ENCODE data around the gene ST8SIA4. TPM values are rescaled to one million over a fixed set of nuclear protein-coding genes. Genes with fewer than 3 reads are reported as not detected.

ST8SIA4 gene
- total and polyA plus RNA-seq, 2 donors (not counting 3 experiments of a cell fraction or from before 2014, with no cell fraction given), result 4.5 to 25.0 TPM

DNA sequence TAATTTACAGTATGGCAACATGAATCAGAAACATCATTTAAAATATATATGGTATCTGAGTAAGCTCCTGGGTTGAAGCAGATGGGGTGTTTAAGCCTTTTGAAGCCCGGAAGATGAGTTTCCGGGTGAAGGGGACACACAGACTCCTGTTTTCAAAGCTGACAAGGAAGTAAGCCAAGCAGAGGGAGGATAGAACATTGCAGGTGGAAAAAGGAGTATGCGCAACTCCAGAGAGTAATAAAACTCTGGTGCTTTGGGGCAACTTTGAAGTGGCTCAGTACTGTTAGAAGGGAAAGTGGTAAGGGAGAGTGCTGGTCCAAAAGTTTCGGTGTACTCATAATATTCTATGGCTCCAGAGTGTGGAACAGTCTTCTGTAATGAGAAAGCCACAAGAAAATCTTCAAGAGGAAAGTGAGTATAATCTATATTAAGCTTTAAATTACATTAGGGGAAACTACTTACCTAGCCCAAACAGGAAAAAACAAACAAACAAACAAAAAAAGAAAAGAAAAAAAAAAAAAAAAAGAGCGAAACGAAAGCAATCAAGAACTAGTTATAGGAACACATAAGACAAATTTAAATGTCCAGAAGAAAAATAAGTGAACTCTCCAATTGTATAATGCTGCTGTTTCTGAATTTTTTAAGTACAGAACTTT lies 2.3 kb upstream of the ST8SIA4 start:
- Histone ChIP-seq H3K9me1 (replicated peaks; ENCODE audit: control insufficient read depth, extremely low read depth, insufficient read depth, low read length) (no peaks in the 10 kb centered on the region), H2AFZ (ENCODE audit: low read depth, low read length) (no peak overlapping the region), H3K4me1 (ENCODE audit: control insufficient read depth, extremely low read depth, insufficient read depth, low read length) (peaks cover 10% of the 10 kb centered on the region), H3K9me3 (replicated peaks; ENCODE audit: control insufficient read depth, insufficient read depth, low read length) (no peaks in the 10 kb centered on the region), H3K27ac (ENCODE audit: insufficient read depth, low read depth, low read length) (no peak overlapping the region), H3K4me2 (ENCODE audit: insufficient read depth, low read length) (no peak overlapping the region), H3K36me3 (ENCODE audit: control insufficient read depth in 2 of 2, extremely low read depth in 1 of 2, insufficient read depth in 2 of 2, low read length in 2 of 2) (no peaks in the 10 kb centered on the region), H4K20me1 (replicated peaks; ENCODE audit: control insufficient read depth, extremely low read depth, insufficient read depth, low read length) (no peaks in the 10 kb centered on the region), H3K4me3 (replicated peaks in 1 of 3; ENCODE audit: insufficient read depth in 1 of 3, low read depth in 1 of 3, low read length in 3 of 3) (no peak overlapping the region), H3K9ac (replicated peaks; ENCODE audit: extremely low read depth, insufficient read depth, low read length) (no peak overlapping the region), H3K27me3 (ENCODE audit: control insufficient read depth in 2 of 2, insufficient read depth in 2 of 2, low read length in 2 of 2) (no peaks in the 10 kb centered on the region), H3K79me2 (ENCODE audit: control insufficient read depth, insufficient read depth, low read length) (peaks cover 7% of the 10 kb centered on the region)
- POLR2A ChIA-PET, result no interaction called here
- intact Hi-C loops (cut with micrococcal nuclease), result no loop called here
- CTCF ChIA-PET, result interaction anchor here (0.7 kb wide), 1 partner anchor 19 kb away, joined by 3 read pairs; no protein-coding TSS in a partner anchor
- BruUV-seq (replicated peaks), result no TSS peak
- DNase-seq (ENCODE audit: low read depth, low spot score) (no peak), FAIRE-seq (no peak)
- dilution Hi-C loops (cut with MboI; ENCODE audit: extremely low pct_ligation_motif_present, low sequenced_read_pairs), result no loop called here
- TF ChIP-seq, protein P1, sequence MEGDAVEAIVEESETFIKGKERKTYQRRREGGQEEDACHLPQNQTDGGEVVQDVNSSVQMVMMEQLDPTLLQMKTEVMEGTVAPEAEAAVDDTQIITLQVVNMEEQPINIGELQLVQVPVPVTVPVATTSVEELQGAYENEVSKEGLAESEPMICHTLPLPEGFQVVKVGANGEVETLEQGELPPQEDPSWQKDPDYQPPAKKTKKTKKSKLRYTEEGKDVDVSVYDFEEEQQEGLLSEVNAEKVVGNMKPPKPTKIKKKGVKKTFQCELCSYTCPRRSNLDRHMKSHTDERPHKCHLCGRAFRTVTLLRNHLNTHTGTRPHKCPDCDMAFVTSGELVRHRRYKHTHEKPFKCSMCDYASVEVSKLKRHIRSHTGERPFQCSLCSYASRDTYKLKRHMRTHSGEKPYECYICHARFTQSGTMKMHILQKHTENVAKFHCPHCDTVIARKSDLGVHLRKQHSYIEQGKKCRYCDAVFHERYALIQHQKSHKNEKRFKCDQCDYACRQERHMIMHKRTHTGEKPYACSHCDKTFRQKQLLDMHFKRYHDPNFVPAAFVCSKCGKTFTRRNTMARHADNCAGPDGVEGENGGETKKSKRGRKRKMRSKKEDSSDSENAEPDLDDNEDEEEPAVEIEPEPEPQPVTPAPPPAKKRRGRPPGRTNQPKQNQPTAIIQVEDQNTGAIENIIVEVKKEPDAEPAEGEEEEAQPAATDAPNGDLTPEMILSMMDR (IDR thresholded peaks at IDR 0.05; ENCODE audit: extremely low read depth in 1 of 2, insufficient read depth in 1 of 2, low read depth in 1 of 2, low read length in 2 of 2), result no peak
- TF ChIP-seq POLR2A (IDR thresholded peaks at IDR 0.05; ENCODE audit: low read depth, low read length) (no peak), MYC (IDR thresholded peaks at IDR 0.05; ENCODE audit: low read depth, low read length) (no peak), JUN (IDR thresholded peaks at IDR 0.05; ENCODE audit: borderline replicate concordance, insufficient read depth, insufficient read length, low read depth) (no peak), POLR2AphosphoS5 (IDR thresholded peaks at IDR 0.05; ENCODE audit: insufficient read depth, low read depth, low read length) (no peak), EZH2 (IDR thresholded peaks at IDR 0.05; ENCODE audit: borderline replicate concordance, low read depth, low read length, severe bottlenecking) (no peak), FOS (IDR thresholded peaks at IDR 0.05; ENCODE audit: borderline replicate concordance, insufficient read depth, low read length) (no peak), GATA2 (IDR thresholded peaks at IDR 0.05; ENCODE audit: insufficient read depth, insufficient read length, low read depth, low read length) (no peak)
- TF ChIP-seq, protein P2, sequence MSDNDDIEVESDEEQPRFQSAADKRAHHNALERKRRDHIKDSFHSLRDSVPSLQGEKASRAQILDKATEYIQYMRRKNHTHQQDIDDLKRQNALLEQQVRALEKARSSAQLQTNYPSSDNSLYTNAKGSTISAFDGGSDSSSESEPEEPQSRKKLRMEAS (IDR thresholded peaks at IDR 0.05; ENCODE audit: insufficient read depth, insufficient read length), result no peak

All from endothelial cell of umbilical vein (primary cell).